Subcutaneous adipose tissue (tissue), 4 donors: ENCODE data around the gene ASB18. TPM values are rescaled to one million over a fixed set of nuclear protein-coding genes. Genes with fewer than 3 reads are reported as not detected.

Source experiments
- CTCF ChIP-seq: fragments of 450-650 bp; IDR thresholded peaks from one replicate; pipeline ENCODE4 v1.5.1; 2016; ENCODE audit warnings: low read depth, mild to moderate bottlenecking, control low read depth, antibody characterized with exemption, moderate library complexity
- total RNA-seq, 4 donors: library from RNA; depleted of rRNA; stranded (reverse); fragments of >200 nt; gene quantifications; one replicate each; pipeline ENCODE4 v1.1.0, GENCODE V29; 2016

The ASB18 gene
- total RNA-seq, 4 donors from 2014 or later, result not detected

- TF ChIP-seq CTCF, result no peak
These were observed 91.0 kb downstream of the ASB18 start for GRCh38 chr2:236173036-236173728.

- no peak for TF ChIP-seq CTCF
These were observed 91.8 kb downstream of the ASB18 start for GRCh38 chr2:236172255-236173035.

GRCh38 chr2:236171680-236172254, 92.4 kb downstream of the ASB18 start:
- TF ChIP-seq CTCF, result no peak

GRCh38 chr2:236171181-236171679, 93.0 kb downstream of the ASB18 start:
- TF ChIP-seq CTCF, result no peak

GRCh38 chr2:236170590-236171165, 93.5 kb downstream of the ASB18 start:
- TF ChIP-seq CTCF, result no peak

- TF ChIP-seq CTCF, result no peak
These were observed 94.2 kb downstream of the ASB18 start for GRCh38 chr2:236169741-236170589.
